ENCODE data around the gene EXOC2. TPM values are rescaled to one million over a fixed set of nuclear protein-coding genes. Genes with fewer than 3 reads are reported as not detected.

EXOC2 gene
- total and polyA plus RNA-seq, 2 donors (not counting 3 experiments of a cell fraction or from before 2014, with no cell fraction given): 18.2 to 30.8 TPM

DNA sequence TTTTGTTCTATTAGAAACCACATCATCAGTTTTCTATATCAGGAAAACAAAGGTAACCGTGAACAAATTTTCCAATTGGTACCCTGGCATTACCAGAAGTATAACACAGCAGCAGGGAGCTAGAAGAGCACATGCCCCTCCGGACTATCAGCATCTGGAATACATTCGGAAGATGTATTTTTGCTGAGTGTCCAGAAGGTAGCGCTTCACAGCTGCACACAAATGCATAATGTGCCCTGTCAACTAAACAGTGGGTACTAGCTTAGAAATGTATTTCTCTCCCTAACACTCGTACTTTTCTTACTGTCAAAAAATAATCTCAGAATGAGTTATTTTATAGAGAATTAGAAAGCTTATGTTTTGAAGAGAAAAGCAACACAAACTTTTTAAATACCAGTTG, 113.6 kb downstream of the EXOC2 start:
- no peak overlapping the region for H2AFZ ChIP-seq (ENCODE audit: low read depth, low read length)
- H3K9ac ChIP-seq (replicated peaks; ENCODE audit: extremely low read depth, insufficient read depth, low read length): no peak overlapping the region
- no peak overlapping the region for H3K27ac ChIP-seq (ENCODE audit: insufficient read depth, low read depth, low read length)
- dilution Hi-C loops (cut with MboI; ENCODE audit: extremely low pct_ligation_motif_present, low sequenced_read_pairs): no loop called here
- intact Hi-C loops (cut with micrococcal nuclease): loop anchor here (5.0 kb wide), 1 partner anchor 392 kb away; no protein-coding TSS in a partner anchor
- no peak overlapping the region for H3K4me2 ChIP-seq (ENCODE audit: insufficient read depth, low read length)
- no peak for DNase-seq (ENCODE audit: low read depth, low spot score)
- no peaks in the 10 kb centered on the region for H3K9me1 ChIP-seq (replicated peaks; ENCODE audit: control insufficient read depth, extremely low read depth, insufficient read depth, low read length)
- CTCF ChIA-PET: interaction anchor here (1.0 to 2.4 kb wide), 3 partner anchors 14 to 802 kb away, joined by 4 to 12 read pairs (median 4); no protein-coding TSS in a partner anchor
- POLR2A ChIA-PET: no interaction called here
- FAIRE-seq: no peak
- BruUV-seq (replicated peaks): no TSS peak
- no peaks in the 10 kb centered on the region for H3K27me3 ChIP-seq (ENCODE audit: control insufficient read depth in 2 of 2, insufficient read depth in 2 of 2, low read length in 2 of 2)
- H3K9me3 ChIP-seq (replicated peaks; ENCODE audit: control insufficient read depth, insufficient read depth, low read length): no peaks in the 10 kb centered on the region
- H4K20me1 ChIP-seq (replicated peaks; ENCODE audit: control insufficient read depth, extremely low read depth, insufficient read depth, low read length): no peaks in the 10 kb centered on the region
- TF ChIP-seq, protein P1, sequence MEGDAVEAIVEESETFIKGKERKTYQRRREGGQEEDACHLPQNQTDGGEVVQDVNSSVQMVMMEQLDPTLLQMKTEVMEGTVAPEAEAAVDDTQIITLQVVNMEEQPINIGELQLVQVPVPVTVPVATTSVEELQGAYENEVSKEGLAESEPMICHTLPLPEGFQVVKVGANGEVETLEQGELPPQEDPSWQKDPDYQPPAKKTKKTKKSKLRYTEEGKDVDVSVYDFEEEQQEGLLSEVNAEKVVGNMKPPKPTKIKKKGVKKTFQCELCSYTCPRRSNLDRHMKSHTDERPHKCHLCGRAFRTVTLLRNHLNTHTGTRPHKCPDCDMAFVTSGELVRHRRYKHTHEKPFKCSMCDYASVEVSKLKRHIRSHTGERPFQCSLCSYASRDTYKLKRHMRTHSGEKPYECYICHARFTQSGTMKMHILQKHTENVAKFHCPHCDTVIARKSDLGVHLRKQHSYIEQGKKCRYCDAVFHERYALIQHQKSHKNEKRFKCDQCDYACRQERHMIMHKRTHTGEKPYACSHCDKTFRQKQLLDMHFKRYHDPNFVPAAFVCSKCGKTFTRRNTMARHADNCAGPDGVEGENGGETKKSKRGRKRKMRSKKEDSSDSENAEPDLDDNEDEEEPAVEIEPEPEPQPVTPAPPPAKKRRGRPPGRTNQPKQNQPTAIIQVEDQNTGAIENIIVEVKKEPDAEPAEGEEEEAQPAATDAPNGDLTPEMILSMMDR (IDR thresholded peaks at IDR 0.05; ENCODE audit: extremely low read depth in 1 of 2, insufficient read depth in 1 of 2, low read depth in 1 of 2, low read length in 2 of 2): peak in 1 of 2 donors; percentile 8
- no peak for TF ChIP-seq MYC (IDR thresholded peaks at IDR 0.05; ENCODE audit: low read depth, low read length)
- H3K79me2 ChIP-seq (ENCODE audit: control insufficient read depth, insufficient read depth, low read length): no peaks in the 10 kb centered on the region
- H3K36me3 ChIP-seq (ENCODE audit: control insufficient read depth in 2 of 2, extremely low read depth in 1 of 2, insufficient read depth in 2 of 2, low read length in 2 of 2): no peaks in the 10 kb centered on the region
- H3K4me1 ChIP-seq (ENCODE audit: control insufficient read depth, extremely low read depth, insufficient read depth, low read length): no peaks in the 10 kb centered on the region
- H3K4me3 ChIP-seq (replicated peaks in 1 of 3; ENCODE audit: insufficient read depth in 1 of 3, low read depth in 1 of 3, low read length in 3 of 3): no peak overlapping the region

DNA sequence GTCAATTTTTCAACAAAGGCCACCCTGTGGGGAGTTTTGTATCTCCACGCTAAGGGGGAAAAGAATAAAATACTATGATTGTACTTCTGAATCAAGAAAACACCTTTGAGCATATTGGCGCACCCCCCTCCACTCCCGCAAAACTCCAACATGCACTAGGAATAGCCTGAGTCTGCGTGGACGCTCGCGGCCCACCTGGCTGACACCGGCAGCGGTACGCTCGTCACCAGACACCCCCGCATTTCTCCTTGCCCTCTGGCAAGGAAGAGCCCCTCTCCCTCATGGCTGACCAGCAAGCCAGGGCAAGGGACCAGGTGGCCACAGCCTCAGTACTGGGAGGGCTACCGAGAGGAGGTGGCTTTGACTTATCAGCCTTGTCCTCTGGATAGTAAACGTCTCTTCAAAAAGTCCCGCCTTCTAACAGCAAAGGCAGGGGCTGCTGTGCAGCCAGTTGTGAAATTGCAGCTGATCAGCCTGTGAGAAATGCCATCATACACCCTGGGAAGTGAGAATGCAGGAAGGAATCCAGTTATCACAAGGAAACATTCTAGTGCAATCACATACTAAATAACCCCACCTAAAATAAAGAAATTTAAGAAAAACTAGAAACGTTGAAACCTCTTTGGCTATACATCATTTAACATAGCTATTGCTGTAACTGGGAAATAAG, 120.2 kb downstream of the EXOC2 start:
- H2AFZ ChIP-seq (ENCODE audit: low read depth, low read length): no peak overlapping the region
- H3K9ac ChIP-seq (replicated peaks; ENCODE audit: extremely low read depth, insufficient read depth, low read length): no peak overlapping the region
- intact Hi-C loops (cut with micrococcal nuclease): no loop called here

More for the DNA sequence above, 120.2 kb downstream of the EXOC2 start:
- DNase-seq (ENCODE audit: low read depth, low spot score) (no peak), FAIRE-seq (no peak)
- ChIA-PET CTCF (interaction anchor here (0.7 to 1.0 kb wide), 2 partner anchors 15 to 20 kb away, joined by 3 read pairs; no protein-coding TSS in a partner anchor), POLR2A (no interaction called here)
- Histone ChIP-seq H3K4me2 (ENCODE audit: insufficient read depth, low read length) (no peak overlapping the region), H3K27ac (ENCODE audit: insufficient read depth, low read depth, low read length) (no peak overlapping the region), H3K36me3 (ENCODE audit: control insufficient read depth in 2 of 2, extremely low read depth in 1 of 2, insufficient read depth in 2 of 2, low read length in 2 of 2) (peaks cover 3 to 7% of the 10 kb centered on the region in 2 experiments), H4K20me1 (replicated peaks; ENCODE audit: control insufficient read depth, extremely low read depth, insufficient read depth, low read length) (no peaks in the 10 kb centered on the region), H3K4me3 (replicated peaks in 1 of 3; ENCODE audit: insufficient read depth in 1 of 3, low read depth in 1 of 3, low read length in 3 of 3) (no peak overlapping the region), H3K27me3 (ENCODE audit: control insufficient read depth in 2 of 2, insufficient read depth in 2 of 2, low read length in 2 of 2) (no peaks in the 10 kb centered on the region), H3K4me1 (ENCODE audit: control insufficient read depth, extremely low read depth, insufficient read depth, low read length) (no peaks in the 10 kb centered on the region), H3K9me3 (replicated peaks; ENCODE audit: control insufficient read depth, insufficient read depth, low read length) (no peaks in the 10 kb centered on the region), H3K79me2 (ENCODE audit: control insufficient read depth, insufficient read depth, low read length) (no peaks in the 10 kb centered on the region), H3K9me1 (replicated peaks; ENCODE audit: control insufficient read depth, extremely low read depth, insufficient read depth, low read length) (no peaks in the 10 kb centered on the region)
- BruUV-seq (replicated peaks): no TSS peak
- TF ChIP-seq JUN (IDR thresholded peaks at IDR 0.05; ENCODE audit: borderline replicate concordance, insufficient read depth, insufficient read length, low read depth) (no peak), MYC (IDR thresholded peaks at IDR 0.05; ENCODE audit: low read depth, low read length) (no peak), POLR2AphosphoS5 (IDR thresholded peaks at IDR 0.05; ENCODE audit: insufficient read depth, low read depth, low read length) (no peak), MAX (IDR thresholded peaks at IDR 0.05; ENCODE audit: insufficient read depth, insufficient read length) (no peak), EZH2 (IDR thresholded peaks at IDR 0.05; ENCODE audit: borderline replicate concordance, low read depth, low read length, severe bottlenecking) (no peak), GATA2 (IDR thresholded peaks at IDR 0.05; ENCODE audit: insufficient read depth, insufficient read length, low read depth, low read length) (no peak), POLR2A (IDR thresholded peaks at IDR 0.05; ENCODE audit: low read depth, low read length) (no peak), FOS (IDR thresholded peaks at IDR 0.05; ENCODE audit: borderline replicate concordance, insufficient read depth, low read length) (no peak)
- TF ChIP-seq, protein P1 (IDR thresholded peaks at IDR 0.05; ENCODE audit: extremely low read depth in 1 of 2, insufficient read depth in 1 of 2, low read depth in 1 of 2, low read length in 2 of 2): no peak
- dilution Hi-C loops (cut with MboI; ENCODE audit: extremely low pct_ligation_motif_present, low sequenced_read_pairs): no loop called here
